HG02884 (cell line): ENCODE measurements around the gene DHCR7.

ENCODE experiments used
- ATAC-seq: cut with Tn5 transposase; IDR thresholded peaks from one replicate; pipeline ENCODE4 v1.9.1; 2021; ENCODE audit warnings: mild to moderate bottlenecking, moderate library complexity; ENCODE audit not compliant: unreplicated experiment

Gene DHCR7

DNA sequence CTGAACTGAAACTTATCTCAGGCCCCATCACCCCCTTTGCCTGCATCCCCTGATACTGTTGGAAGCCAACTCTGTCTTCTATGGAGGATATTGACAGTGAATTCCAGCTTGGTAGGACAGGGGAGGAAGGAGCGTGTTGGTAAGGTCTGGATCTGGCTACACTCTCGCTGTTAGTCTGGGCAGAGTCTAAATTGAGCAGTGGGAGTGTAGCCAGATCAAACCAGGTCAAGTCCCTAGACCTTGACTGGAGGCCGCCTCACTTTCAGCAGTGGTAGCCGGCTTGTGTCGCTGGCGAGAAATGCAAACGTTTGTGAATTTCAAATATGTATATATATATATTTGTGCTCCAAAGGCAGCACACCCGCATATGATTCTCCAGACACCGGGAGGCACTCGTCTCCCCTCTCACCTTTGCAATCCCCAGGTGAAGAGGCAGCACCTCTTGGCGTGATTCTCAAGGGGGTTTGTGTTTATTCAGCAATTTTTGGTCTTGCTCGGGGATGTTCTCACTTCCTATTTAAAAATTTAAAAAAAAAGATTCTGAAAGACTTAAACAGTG, 26.7 kb downstream of the DHCR7 start:
- ATAC-seq: no peak

DNA sequence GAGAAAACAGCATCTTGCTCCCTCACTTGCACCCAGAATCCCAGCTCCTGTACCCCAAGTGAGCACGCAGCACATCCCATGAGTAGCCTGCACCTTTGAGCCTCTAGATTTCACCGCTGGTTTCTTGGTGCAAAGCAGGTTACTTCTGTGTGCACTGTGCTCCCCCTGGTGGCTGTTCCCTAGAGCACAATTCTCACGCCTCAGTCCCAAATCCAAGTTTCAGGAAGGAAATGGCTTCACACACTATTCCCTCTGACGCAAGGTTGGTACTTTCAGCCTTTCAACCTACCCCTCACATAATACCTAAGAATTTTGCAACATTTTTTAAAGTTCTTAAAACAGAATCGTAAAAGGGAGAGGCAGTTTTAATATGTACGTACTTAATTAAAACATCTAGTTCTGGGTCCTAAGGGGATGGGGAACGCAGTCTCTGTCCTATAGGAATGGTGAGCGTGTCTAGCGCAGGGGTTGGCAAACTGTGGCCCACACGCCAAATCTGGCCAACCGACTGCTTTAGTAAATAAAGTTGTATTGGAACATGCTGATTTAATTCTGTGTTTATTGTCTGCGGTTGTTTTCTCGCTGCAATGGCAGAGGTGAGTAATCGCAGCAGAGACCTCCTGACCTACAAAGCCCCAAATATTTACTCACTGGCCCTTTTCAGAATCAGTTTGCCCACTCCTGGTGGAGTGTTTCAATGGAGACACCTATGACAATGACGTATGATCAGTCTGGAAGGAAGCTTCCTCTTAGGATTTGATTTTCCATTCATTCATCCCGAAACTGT, 27.5 kb downstream of the DHCR7 start:
- no peak for ATAC-seq

DNA sequence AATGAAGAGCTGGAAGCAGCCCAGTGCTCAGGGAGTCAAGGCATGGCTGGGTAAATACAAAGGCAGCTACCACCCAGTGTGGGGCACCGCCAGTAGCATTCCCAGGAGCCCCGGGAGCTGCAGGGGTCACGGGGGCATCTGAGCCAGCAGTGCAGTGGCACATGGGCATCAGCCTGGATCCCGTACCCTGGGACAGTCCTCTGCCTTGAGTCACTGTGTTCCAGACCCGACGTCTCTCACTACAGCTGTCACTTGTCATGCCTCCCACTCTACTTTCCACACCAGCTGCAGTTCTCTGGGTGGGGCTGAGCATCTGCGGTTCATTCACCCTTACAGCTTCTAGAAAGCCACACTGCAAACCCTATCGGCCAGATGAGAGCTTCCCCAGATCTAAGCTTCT, 29.6 kb downstream of the DHCR7 start:
- peak; percentile 79 for ATAC-seq

DNA sequence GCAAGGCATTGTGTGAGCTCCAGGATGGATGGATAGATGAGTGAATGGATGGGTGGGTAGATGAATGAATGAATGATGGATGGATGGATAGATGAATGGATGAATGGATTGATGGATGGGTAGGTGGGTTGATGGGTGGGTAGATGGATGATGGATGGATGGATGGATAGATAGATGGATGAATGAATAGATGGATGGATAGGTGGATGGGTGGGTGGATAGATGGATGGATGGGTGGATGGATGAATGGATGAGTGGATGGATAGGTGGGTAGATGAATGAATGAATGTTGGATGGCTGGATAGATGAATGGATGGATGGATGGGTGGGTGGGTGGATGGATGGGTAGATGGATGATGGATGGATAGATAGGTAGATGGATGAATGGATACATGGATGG, 33.5 kb downstream of the DHCR7 start:
- ATAC-seq: no peak

DNA sequence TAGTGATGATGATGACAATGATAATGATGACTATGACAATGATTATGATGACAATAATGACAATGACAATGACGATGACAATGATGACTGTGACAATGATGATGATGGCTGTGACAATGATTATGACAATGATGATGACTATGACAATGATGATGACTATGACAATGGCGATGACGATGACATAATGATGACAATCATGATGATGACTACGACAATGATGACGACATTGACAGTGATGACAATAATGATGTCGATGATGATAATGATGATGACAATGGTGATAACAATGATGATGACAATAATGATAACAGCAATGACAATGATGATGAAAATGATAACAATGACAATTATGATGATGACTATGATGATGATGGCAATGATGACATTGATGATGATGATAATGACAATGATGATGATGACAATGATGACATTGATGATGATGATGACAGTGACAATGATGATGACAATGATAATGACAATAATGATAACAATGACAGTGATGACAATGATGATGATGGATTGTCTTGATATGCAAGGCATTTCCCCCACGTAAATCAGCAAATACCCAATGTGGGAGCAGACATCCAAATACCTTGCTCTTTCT, 37.7 kb downstream of the DHCR7 start:
- no peak for ATAC-seq

DNA sequence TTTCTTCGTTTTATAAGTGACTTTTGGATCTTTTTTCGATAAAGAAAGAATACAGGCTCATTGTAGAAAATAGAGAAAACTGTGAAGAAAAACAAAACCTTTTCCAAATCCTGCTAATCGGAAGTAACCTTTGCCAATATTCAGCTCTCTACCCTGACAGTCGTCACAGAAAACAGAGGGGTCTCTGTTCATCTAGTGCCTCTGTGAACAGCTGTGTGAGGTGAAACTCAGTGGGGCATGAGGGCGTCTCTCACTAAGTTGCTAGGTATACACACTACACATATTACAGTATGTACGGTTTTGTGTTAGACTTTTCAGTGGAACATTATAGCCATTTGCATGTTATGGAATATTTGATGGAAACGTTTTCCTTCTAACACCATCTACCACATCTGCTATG, 39.4 kb downstream of the DHCR7 start:
- ATAC-seq: no peak

DNA sequence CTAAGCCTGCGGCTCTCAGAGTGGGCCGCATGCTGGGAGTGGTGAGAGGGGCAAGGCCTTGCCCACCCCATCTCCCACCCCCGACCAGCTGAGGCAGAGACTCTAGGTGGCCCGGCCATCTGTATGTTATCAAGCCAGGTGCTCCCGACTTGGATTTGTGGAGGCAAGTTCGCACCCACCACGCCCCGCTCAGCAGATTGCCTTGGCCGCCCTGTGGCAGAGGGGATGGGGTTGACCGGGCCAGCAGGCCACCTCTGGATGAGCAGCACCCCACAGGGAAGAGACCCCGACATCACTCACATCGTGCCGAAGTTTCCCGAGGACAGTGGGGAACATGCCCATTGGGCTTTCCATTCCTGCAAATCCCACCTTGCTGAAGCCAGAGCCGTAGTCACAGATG, 40.8 kb downstream of the DHCR7 start:
- no peak for ATAC-seq

DNA sequence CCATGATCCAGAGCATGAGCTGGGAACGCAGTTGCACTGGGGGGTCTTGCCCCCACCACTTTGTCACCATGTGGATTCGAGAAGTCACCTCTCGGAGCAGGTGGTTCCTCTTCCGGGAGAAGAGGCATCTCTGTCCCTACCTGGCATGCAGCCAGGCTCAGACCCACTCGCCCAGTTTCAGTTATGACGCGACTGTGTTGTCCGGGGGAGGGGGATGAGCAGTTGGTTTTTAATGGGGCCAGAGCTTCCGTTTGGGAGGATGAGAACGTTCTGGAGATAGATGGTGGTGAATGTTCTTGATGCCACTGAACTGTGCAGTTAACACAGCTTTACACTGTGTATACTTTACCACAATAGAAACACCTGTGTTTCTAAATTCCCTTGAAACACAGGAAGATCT, 41.5 kb downstream of the DHCR7 start:
- no peak for ATAC-seq

DNA sequence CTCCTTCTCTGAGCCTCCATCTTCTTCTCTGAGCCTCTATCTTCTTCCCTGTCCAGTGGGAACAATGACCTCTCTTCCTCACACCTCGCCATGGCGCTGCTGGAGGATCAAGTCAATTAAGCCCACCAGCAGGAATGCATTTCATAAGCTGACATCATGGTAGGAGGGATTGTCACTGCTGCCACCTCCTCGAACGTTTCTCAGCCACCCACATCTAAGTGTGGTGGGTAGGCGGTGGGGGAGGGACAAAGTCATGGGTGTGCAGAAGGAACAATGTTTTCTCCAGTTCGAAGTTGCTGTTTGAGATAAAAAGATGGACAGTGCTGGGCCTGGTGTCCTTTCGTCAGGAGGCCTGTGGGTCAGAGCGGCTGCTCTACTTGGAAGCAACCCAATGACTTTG, 44.0 kb downstream of the DHCR7 start:
- no peak for ATAC-seq

DNA sequence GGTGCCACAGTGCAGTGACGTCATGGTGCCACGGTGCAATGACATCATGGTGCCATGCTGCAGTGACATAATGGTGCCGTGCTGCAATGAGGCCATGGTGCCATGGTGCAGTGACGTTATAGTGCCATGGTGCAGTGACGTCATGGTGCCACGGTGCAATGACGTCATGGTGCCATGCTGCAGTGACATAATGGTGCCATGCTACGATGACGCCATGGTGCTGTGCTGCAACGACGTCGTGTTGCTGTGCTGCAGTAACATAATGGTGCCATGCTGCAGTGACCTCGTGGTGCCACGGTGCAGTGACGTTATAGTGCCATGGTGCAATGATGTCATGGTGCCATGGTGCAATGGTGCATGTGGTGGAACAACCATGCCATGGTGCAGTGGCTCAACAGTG, 45.3 kb downstream of the DHCR7 start:
- no peak for ATAC-seq

DNA sequence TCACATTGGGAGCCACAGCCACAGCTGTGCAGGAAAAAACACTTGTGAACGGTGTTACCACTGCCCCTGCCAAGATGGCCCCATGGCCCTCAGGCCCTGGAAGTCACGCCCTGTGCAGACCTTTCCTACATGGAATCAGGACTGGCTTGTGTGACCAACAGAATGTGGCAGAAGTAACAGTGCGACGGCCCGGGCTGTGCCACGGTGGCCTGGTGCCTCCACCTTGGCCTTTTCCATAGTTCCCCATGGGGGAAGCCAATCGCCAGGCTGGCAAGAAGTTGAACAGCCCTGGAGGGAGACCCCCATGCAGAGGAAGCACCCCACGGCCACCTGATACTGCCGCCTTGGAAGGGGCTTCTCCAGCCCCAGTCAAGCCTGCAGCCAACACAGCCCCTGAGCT, 48.0 kb downstream of the DHCR7 start:
- no peak for ATAC-seq

DNA sequence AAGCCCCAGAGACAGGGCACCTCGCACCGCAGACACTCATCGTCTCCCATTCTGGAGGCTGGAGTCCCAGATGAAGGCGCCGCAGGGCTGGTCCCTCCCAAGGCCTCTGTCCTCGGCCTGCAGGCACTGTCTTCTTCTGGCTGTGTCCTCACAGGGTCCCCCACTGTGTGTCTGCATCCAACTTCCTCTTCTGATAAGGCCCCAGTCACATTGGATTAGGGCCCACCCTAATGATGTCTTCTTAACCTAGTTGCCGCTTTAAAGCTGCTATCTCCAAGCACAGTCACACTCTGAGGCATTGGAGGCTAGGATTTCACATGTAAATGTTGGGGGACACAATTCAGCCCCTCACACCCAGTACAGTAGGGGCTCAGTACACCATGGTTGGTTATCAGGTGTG, 48.9 kb downstream of the DHCR7 start:
- no peak for ATAC-seq

DNA sequence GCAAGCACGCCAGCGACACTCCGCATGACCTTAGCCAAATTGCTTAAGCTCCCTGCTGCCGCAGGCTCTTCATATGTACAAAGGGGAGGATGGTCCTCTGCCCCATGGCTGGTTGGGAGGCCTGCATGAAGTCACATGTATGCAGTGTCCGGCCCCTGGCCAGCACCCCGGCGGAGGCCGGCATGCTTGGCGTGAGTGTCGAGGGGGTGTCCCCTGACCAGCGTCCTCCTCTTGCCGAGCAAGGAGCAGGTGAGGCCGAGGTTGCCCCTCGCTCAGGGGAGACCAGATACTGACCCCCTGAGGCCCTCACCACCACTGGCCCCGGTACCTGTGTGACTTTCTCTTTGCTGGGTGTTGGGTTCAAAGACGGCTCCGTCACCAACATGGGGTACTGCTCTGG, 50.2 kb downstream of the DHCR7 start:
- no peak for ATAC-seq

DNA sequence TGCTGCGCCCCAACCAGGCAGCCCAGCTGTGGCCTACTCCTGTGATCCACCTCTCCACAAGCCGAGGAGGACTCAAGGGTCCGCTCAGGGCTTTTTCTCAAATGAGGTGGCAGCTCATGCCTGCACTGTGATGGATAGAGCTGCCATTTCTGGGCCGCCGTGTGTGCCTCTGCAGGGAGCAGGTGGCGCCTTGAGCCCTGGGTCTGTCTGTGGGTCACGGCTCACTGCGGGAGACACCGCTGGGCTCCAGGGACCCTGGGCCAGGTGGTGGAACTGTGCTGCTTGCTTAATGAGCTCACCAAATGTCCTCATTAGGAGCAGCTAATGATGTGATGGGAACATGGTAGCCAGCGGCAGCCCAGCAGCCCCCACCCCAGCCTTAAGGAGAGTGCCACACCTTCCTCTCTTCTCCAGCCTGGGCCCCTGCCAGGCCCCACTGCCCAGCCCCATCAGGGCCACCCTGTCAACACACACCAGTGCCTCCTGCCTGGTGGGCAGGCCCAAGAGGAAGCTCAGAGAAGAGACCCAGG, 50.8 kb downstream of the DHCR7 start:
- ATAC-seq: no peak

DNA sequence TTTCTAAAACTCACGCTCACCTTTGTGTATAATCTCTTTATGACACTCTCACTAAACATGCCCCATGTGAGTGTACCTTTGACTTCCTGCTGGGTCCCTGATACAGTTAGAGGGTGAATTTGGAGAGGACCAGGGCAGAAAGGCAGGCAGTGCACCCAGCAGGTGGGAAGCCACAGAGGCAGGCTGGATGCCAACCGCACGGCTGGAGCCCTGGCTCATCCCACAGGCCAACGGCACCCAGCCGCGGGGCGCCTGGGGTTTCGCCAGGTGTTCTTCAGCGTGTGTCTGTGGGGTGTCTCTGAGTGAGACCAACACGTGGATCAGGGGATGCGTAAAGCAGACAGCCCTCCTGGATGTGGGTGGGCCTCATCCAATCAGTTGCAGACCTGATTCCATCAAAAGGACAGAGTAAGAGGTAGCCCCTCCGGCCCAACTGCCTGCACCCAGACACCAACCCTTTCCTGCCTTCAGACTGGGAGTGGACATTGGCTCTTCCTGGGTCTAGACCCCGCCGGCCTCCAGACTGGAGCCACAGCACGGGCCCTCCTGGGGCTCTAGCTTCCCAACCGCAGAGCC, 51.6 kb downstream of the DHCR7 start:
- no peak for ATAC-seq

DNA sequence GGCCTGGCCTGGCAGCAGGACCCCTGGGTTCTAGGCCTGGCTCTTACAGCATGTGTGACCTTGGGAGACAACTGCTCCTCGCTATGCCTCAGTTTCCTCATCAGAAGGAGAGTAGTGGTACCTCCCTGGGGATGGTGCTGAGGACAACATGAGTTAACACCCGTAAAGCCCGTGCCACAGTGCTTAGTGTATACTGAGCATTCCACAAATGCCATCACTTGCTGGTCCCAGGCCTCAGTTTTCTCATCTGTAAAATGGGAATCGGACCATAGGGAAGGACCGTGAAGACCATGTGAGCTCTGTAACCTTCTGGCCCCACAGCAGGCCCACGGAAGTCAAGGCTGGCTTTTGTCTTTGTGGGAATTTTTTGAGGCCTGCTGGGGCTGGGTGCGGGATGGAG, 52.4 kb downstream of the DHCR7 start:
- ATAC-seq: no peak

DNA sequence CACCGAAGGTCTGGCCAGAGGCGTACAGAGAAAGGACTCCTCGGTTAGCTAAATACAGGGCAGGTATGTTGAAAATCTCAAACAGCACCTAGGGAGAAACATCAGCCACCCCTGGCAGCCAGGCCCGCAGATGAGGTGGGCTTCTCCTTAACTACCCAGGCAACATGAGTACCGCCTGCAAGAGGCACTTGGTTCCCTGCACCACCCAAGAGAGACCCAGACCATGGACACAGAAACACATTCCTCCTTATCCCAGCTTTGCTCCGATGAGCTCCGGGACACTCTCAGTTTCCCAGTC, 53.0 kb downstream of the DHCR7 start:
- no peak for ATAC-seq

DNA sequence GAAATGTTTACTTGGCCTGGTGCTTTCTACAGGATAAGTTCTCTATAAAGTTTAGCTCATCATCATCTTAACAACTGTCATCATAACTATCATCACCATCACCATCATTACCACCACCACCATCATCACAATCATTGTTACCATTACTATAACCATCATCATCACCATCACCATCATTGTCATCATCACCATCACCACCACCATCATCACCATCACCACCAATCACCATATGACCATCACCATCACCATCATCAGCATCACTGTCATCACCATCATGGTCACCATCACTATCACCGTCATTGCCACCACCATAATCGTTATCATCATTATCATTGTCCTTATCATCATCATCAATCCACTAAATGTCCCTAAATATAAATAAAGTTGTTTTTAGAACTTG, 54.9 kb downstream of the DHCR7 start:
- no peak for ATAC-seq

DNA sequence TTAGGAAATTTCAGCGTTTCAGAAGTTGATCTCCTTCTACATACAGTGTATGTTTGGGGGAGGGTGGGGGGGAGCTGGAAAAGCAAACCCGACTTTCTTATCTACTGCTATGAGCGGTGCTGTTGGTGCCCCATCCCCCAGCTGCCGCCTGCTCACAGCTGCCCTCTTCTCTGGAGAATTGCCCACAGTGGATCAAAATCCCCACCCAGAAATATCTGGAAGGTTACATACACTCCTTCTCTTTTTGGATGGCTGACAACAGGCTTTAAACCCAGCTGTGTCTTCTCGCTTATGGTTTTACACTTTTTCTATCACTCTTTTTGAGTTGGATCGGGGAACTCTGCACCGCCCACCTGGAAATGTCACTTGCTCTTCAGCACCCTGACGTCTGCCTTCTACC, 56.4 kb downstream of the DHCR7 start:
- no peak for ATAC-seq

DNA sequence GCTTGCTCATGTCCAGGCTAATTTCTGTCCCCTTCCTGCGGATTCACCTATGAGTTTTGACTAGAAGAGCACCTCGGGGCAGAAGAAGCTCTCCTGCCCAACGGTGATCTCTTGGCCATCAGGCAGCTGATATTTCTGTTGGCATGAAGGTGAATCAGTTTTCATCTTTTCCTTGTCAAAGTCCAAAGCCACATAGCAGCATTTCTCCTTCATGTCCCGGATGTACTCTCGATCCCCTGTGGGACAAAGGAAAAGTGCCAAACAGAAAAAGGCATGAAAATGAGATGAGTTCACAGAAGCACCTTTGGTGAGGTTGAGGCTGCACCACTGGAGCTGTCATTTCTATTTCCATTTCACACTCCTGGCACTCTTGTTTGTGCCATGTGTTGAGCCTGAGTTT, 56.8 kb downstream of the DHCR7 start:
- no peak for ATAC-seq

DNA sequence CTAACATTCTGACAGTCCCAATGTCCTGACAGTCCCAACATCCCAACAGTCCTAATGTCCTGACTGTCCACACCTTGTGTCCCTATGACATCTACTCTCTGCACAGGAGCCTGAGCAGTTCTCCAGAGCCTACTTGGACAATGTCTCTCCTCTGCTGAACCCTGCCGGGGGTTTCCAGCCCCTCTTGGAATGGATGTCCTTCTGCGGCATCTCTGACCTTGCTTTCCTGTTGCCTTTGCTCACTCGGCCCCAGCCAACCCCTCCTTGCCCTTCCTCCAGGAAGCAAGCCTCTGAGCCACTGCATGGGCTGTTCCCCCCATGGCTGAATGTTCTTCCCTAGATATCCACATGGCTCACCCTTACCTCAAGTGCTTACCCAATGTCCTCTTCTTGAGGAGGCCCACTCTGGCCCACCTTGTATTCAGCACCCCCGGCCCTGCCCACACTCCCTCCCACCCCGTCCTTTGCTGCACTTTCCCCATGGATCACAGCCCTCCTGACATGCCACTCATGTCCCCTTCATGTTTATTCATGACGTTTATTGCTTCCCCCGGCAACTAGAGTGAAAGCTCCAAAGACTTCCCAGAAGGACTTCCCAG, 59.5 kb downstream of the DHCR7 start:
- ATAC-seq: no peak
